Measurements from ENCODE around the gene GRIA3.
"Not testable (repeated sequence)": the region's sequence is repeated elsewhere in the genome, so short reads cannot be mapped to it uniquely, and the experiment has no call there.

The GRIA3 gene

GRCh38 chrX:123357941-123358340 lies 173.9 kb downstream of the GRIA3 start:
- DNase-seq (ENCODE audit: low spot score), result no peak

- DNase-seq (ENCODE audit: low spot score), result no peak
These were observed 174.4 kb downstream of the GRIA3 start for GRCh38 chrX:123358457-123358856.

- DNase-seq (ENCODE audit: low spot score), result no peak
These were observed 177.3 kb downstream of the GRIA3 start for GRCh38 chrX:123361371-123361770.

GRCh38 chrX:123386196-123386595 lies 202.1 kb downstream of the GRIA3 start:
- DNase-seq (ENCODE audit: low spot score), result not testable (repeated sequence)

GRCh38 chrX:123392921-123393320 lies 208.8 kb downstream of the GRIA3 start:
- DNase-seq (ENCODE audit: low spot score), result no peak

GRCh38 chrX:123399709-123400108 lies 215.6 kb downstream of the GRIA3 start:
- DNase-seq (ENCODE audit: low spot score), result no peak

GRCh38 chrX:123405231-123405630 lies 221.2 kb downstream of the GRIA3 start:
- DNase-seq (ENCODE audit: low spot score), result no peak

- no peak for DNase-seq (ENCODE audit: low spot score)
These were observed 225.0 kb downstream of the GRIA3 start for GRCh38 chrX:123408821-123409737.

- no peak for DNase-seq (ENCODE audit: low spot score)
These were observed 238.8 kb downstream of the GRIA3 start for GRCh38 chrX:123422875-123423274.

GRCh38 chrX:123424546-123424945 lies 240.5 kb downstream of the GRIA3 start:
- DNase-seq (ENCODE audit: low spot score), result no peak

- DNase-seq (ENCODE audit: low spot score), result no peak
These were observed 241.4 kb downstream of the GRIA3 start for GRCh38 chrX:123425471-123425870.

GRCh38 chrX:123425904-123426303 lies 241.8 kb downstream of the GRIA3 start:
- no peak for DNase-seq (ENCODE audit: low spot score)

- no peak for DNase-seq (ENCODE audit: low spot score)
These were observed 248.5 kb downstream of the GRIA3 start for GRCh38 chrX:123432361-123433150.

- DNase-seq (ENCODE audit: low spot score), result no peak
These were observed 252.5 kb downstream of the GRIA3 start for GRCh38 chrX:123436512-123437136.

GRCh38 chrX:123439926-123440325 lies 255.8 kb downstream of the GRIA3 start:
- DNase-seq (ENCODE audit: low spot score), result not testable (repeated sequence)

GRCh38 chrX:123442764-123443163 lies 258.7 kb downstream of the GRIA3 start:
- DNase-seq (ENCODE audit: low spot score), result no peak

- DNase-seq (ENCODE audit: low spot score), result no peak
These were observed 263.4 kb downstream of the GRIA3 start for GRCh38 chrX:123447506-123447905.

GRCh38 chrX:123449335-123449734 lies 265.3 kb downstream of the GRIA3 start:
- DNase-seq (ENCODE audit: low spot score), result no peak

GRCh38 chrX:123450222-123450621 lies 266.1 kb downstream of the GRIA3 start:
- DNase-seq (ENCODE audit: low spot score), result no peak

- DNase-seq (ENCODE audit: low spot score), result no peak
These were observed 270.8 kb downstream of the GRIA3 start for GRCh38 chrX:123454712-123455431.

GRCh38 chrX:123455693-123456092 lies 271.6 kb downstream of the GRIA3 start:
- DNase-seq (ENCODE audit: low spot score), result no peak

GRCh38 chrX:123464709-123465108 lies 280.6 kb downstream of the GRIA3 start:
- DNase-seq (ENCODE audit: low spot score), result no peak

Data from germinal center (tissue), 1 donor.